Activated CD8-positive, alpha-beta memory T cell treated with anti-CD3 and anti-CD28 coated beads for 36 hours (primary cell): ENCODE data around the gene PDE11A. TPM values are rescaled to one million over a fixed set of nuclear protein-coding genes. Genes with fewer than 3 reads are reported as not detected.
"Not testable (repeated sequence)": the region's sequence is repeated elsewhere in the genome, so short reads cannot be mapped to it uniquely, and the experiment has no call there.

Experiments used
- CTCF ChIA-PET: fragments of 350-600 bp; sonication (Branson Sonifier 250); formaldehyde crosslinking; loops from one replicate; lab custom pipeline; 2021; ENCODE audit warnings: antibody characterized with exemption; lab: Charles Lee
- POLR2A ChIA-PET: fragments of 350-600 bp; sonication (Branson Sonifier 250); formaldehyde crosslinking; loops from one replicate; lab custom pipeline; 2021; ENCODE audit warnings: antibody characterized with exemption; lab: Charles Lee
- total RNA-seq, 2 experiments: library from RNA; stranded (reverse); gene quantifications; one replicate each; pipeline ENCODE4 v1.2.3, GENCODE V29; 2021

The PDE11A gene
- total RNA-seq, 2 experiments from 2014 or later: not detected

- ChIA-PET POLR2A (no interaction called here), CTCF (no interaction called here)
Measured at GRCh38 chr2:177952151-177952550, 120.4 kb downstream of the PDE11A start.

GRCh38 chr2:177947598-177947997, 125.0 kb downstream of the PDE11A start:
- CTCF ChIA-PET, POLR2A ChIA-PET: not testable (repeated sequence)

GRCh38 chr2:177944530-177944929, 128.0 kb downstream of the PDE11A start:
- POLR2A ChIA-PET: not testable (repeated sequence)
- CTCF ChIA-PET: interaction anchor here (0.6 kb wide), 1 partner anchor 354 kb away, joined by 3 read pairs; no protein-coding TSS in a partner anchor

GRCh38 chr2:177942731-177943130, 129.8 kb downstream of the PDE11A start:
- CTCF ChIA-PET: no interaction called here
- POLR2A ChIA-PET: no interaction called here

GRCh38 chr2:177939211-177939610, 133.4 kb downstream of the PDE11A start:
- ChIA-PET CTCF (no interaction called here), POLR2A (no interaction called here)

GRCh38 chr2:177930916-177931315, 141.7 kb downstream of the PDE11A start:
- ChIA-PET CTCF (no interaction called here), POLR2A (no interaction called here)

GRCh38 chr2:177929662-177930522, 142.7 kb downstream of the PDE11A start:
- ChIA-PET CTCF (no interaction called here), POLR2A (no interaction called here)

- ChIA-PET CTCF (no interaction called here), POLR2A (no interaction called here)
Measured at GRCh38 chr2:177923323-177923722, 149.3 kb downstream of the PDE11A start.

GRCh38 chr2:177921726-177922125, 150.9 kb downstream of the PDE11A start:
- ChIA-PET CTCF (no interaction called here), POLR2A (no interaction called here)

GRCh38 chr2:177917169-177917568, 155.4 kb downstream of the PDE11A start:
- POLR2A ChIA-PET: no interaction called here
- CTCF ChIA-PET: interaction anchor here (1.1 kb wide), 1 partner anchor 12 kb away, joined by 3 read pairs; no protein-coding TSS in a partner anchor

- ChIA-PET POLR2A (no interaction called here), CTCF (interaction anchor here (1.1 kb wide), 1 partner anchor 11 kb away, joined by 3 read pairs; no protein-coding TSS in a partner anchor)
Measured at GRCh38 chr2:177916342-177916741, 156.2 kb downstream of the PDE11A start.

- POLR2A ChIA-PET: no interaction called here
- CTCF ChIA-PET: no interaction called here
Measured at GRCh38 chr2:177914247-177914646, 158.3 kb downstream of the PDE11A start.

GRCh38 chr2:177909962-177910361, 162.6 kb downstream of the PDE11A start:
- CTCF ChIA-PET: no interaction called here

GRCh38 chr2:177908824-177909223, 163.8 kb downstream of the PDE11A start:
- ChIA-PET POLR2A (no interaction called here), CTCF (no interaction called here)

More at GRCh38 chr2:177909962-177910361, 162.6 kb downstream of the PDE11A start:
- POLR2A ChIA-PET: no interaction called here

GRCh38 chr2:177908182-177908581, 164.4 kb downstream of the PDE11A start:
- CTCF ChIA-PET: no interaction called here
- POLR2A ChIA-PET: no interaction called here

GRCh38 chr2:177906041-177906718, 166.4 kb downstream of the PDE11A start:
- POLR2A ChIA-PET: no interaction called here
- CTCF ChIA-PET: interaction anchor here (0.7 kb wide), 1 partner anchor 74 kb away, joined by 3 read pairs; no protein-coding TSS in a partner anchor

- ChIA-PET POLR2A (no interaction called here), CTCF (interaction anchor here (1.0 kb wide), 1 partner anchor 11 kb away, joined by 3 read pairs; no protein-coding TSS in a partner anchor)
Measured at GRCh38 chr2:177905640-177906039, 166.9 kb downstream of the PDE11A start.

GRCh38 chr2:177902395-177903163, 170.0 kb downstream of the PDE11A start:
- ChIA-PET CTCF (no interaction called here), POLR2A (no interaction called here)

- POLR2A ChIA-PET: no interaction called here
- CTCF ChIA-PET: no interaction called here
Measured at GRCh38 chr2:177900082-177900481, 172.5 kb downstream of the PDE11A start.

GRCh38 chr2:177897278-177897677, 175.3 kb downstream of the PDE11A start:
- CTCF ChIA-PET: no interaction called here
- POLR2A ChIA-PET: no interaction called here
